GM21576 (cell line): ENCODE measurements around the gene MKS1.

Experiments
- ATAC-seq: cut with Tn5 transposase; IDR thresholded peaks from one replicate; pipeline ENCODE4 v1.9.1; 2021; ENCODE audit warnings: mild to moderate bottlenecking, moderate library complexity; ENCODE audit not compliant: unreplicated experiment

The MKS1 gene

DNA sequence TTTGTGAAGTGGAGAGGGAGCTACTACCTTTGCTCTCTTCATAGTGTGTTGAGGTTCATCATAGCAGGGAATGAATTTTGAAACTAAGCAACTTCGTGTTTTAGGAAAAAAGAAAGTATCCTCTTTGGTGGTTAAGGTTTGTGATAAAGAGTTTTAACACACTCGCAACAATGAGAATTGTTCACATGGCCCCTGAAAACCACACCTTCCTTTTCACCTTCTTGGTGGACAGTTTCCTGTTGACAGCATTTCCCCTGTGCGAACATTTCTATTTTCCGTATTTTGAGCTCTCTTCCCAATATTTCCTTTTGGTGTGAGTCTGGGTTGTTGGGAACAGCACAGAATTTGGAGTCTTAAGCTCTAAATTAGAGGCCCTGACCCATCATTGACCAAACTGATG is 48.4 kb downstream of the MKS1 start:
- no peak for ATAC-seq

DNA sequence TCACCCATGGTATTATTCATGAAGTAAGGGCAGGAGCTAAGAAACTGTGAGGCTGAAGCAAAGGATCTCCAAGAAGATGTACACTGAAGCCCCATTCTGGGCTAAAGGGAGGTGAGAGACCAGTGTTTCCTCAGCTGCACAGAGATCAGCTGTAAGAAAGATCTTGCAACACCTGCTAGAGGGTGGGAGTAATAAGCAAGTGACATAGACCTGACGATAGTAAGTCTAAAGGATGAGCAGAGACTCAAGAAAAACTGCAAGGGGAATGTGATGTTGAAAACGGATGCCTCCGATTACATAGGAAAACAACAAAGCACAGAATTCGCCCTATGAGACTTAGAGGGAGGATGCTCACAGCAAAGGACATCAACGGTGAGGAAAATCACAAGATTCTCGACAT is 52.4 kb downstream of the MKS1 start, which contains the start of gene OR4D2:
Gene OR4D2 (plus strand): TSS at position 301 of the 400 bp plus-strand sequence. CDS start 2,674 bp downstream, outside the sequence.
- ATAC-seq = no peak

DNA sequence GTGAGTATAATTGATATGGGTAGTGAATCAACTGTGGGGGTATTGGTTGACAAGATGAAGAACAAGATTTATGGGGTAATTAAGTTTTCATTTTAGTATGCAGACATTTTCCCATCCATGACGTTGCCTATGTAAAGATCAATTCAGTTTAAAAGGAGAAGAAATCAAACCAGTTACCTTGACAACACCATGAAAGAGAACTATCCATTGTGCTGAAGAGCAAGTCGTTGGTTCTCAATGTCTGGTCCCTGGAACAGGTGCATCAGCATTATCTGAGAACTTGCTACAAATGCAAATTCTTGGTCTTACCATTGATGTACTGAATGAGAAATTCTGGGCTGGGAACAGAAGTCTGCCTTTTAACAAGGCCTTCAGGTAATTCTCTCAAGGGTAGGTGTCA is 53.1 kb downstream of the MKS1 start:
- no peak for ATAC-seq

DNA sequence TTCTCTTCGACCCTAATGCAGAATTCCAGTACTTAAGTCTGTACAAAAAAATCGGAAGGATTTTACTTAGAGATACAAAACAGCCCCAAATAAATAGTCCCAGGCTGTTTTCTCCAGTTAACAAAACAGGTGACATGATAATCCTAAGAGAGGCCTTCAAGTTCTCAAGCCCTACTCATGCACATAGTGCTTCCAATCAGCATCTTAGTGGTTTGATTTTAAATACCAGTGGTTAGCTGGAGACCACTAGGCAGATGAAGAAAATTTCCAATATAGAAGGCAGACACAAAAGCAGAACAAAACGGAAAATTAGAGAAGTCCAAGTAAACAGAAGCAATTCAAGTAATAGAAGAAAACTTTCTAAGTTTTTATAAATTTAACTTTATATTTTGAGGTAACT is 57.5 kb downstream of the MKS1 start:
- ATAC-seq = no peak

DNA sequence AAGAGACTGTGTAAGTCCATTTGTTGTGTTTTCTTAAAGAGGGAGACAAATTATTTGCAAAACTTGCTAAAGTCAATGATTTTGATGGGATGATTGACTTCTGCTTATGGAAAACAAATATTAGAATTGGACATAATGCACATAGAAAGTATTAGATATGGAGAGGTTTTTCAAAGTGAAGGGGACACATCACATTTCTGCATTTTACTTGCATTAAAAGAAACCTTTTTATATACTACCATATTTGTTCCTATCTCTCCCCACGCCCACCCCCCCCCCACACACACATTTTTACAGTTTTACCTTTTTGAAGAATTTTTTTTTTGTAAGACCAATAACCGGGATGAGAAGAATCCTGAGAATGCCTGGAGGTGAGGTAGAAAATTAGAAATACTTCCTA is 60.9 kb downstream of the MKS1 start:
- no peak for ATAC-seq

DNA sequence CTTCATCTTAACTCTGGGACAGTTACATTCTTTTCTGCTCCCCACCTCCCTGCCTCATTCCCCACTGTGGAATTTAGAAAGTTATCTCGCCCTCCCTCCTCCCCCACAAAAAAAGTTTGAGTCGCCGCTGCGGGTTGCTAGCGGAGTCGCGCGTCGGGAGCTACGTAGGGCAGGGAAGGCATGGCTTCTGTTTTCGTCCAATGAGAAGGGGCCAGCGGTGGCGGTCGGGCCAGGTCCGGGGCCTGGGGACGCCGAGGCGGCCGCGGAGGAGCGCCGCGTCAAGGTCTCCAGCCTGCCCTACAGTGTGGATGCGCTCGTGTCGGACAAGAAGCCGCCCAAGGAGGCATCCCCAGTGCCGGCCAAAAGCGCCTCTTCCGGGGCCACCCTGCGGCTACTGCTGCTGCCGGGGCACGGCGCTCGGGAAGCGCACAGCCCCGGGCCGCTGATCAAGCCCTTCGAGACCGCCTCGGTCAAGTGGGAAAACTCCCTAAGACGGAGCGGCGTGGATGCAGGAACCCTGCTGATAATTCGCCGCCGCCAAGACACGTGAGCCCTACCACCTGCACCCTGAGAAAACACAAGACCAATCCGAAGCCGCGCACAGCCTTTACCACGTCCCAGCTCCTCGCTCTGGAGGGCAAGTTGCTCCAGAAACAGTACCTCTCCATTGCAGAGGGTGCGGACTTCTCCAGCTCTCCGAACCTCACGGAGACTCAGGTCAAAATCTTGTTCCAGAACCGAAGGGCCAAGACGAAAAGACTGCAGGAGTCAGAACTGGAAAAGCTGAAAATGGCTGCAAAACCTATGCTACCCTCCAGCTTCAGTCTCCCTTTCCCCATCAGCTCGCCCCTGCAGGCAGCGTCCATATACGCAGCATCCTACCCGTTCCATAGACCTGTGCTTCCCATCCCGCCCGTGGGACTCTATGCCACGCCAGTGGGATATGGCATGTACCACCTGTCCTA is 61.9 kb downstream of the MKS1 start:
- no peak for ATAC-seq
